Effector memory CD8-positive, alpha-beta T cell (primary cell): ENCODE data around the gene TEDC1.
A peak's percentile ranks its signal among the peaks of the same experiment; 100 is the strongest.

Source experiments
- ATAC-seq: fragments of 150-1000 bp; cut with Tn5 transposase; replicated peaks from 2 replicates; pipeline ENCODE4 v1.10.0; 2021; ENCODE audit warnings: mild to moderate bottlenecking, moderate library complexity
- DNase-seq, 3 experiments: peaks; one replicate each; pipeline ENCODE4 v3.0.0; 2021
- H3K27ac Mint-ChIP-seq, 2 donors: one replicate each; pipeline ENCODE4 v1.8.0; 2022; ENCODE audit warnings: mild to moderate bottlenecking in 2 of 2, mixed read lengths in 2 of 2, moderate library complexity in 2 of 2
- H3K27me3 Mint-ChIP-seq, 2 donors: one replicate each; pipeline ENCODE4 v1.8.0; 2022; ENCODE audit warnings: mixed read lengths in 2 of 2
- H3K36me3 Mint-ChIP-seq: one replicate; pipeline ENCODE4 v1.8.0; 2022; ENCODE audit warnings: mild to moderate bottlenecking, moderate library complexity, mixed read lengths; ENCODE audit not compliant: insufficient read depth
- H3K4me1 Mint-ChIP-seq, 2 donors: one replicate each; pipeline ENCODE4 v1.8.0; 2022; ENCODE audit warnings: low read depth in 2 of 2, mixed read lengths in 2 of 2
- H3K4me3 Mint-ChIP-seq, 2 donors: one replicate each; pipeline ENCODE4 v1.8.0; 2022; ENCODE audit warnings: mild to moderate bottlenecking in 2 of 2, mixed read lengths in 2 of 2, moderate library complexity in 2 of 2
- H3K9me3 Mint-ChIP-seq, 2 donors: one replicate each; pipeline ENCODE4 v1.8.0; 2022; ENCODE audit warnings: mixed read lengths in 2 of 2

TEDC1 gene

GRCh38 chr14:105502446-105503295, 11.6 kb downstream of the TEDC1 start:
- H3K27me3 Mint-ChIP-seq = peaks cover 0 to 19% of the 10 kb centered on the region in 2 donors
- H3K9me3 Mint-ChIP-seq = no peaks in the 10 kb centered on the region
- DNase-seq = no peak
- H3K4me3 Mint-ChIP-seq = peak overlapping the region in 1 of 2 donors; percentile 73
- peaks cover 0 to 4% of the 10 kb centered on the region in 2 donors for H3K4me1 Mint-ChIP-seq
- H3K27ac Mint-ChIP-seq = peak overlapping the region; percentile 87 to 91
- ATAC-seq = no peak
- H3K36me3 Mint-ChIP-seq = peaks cover 68% of the 10 kb centered on the region

- peaks cover 0 to 25% of the 10 kb centered on the region in 2 donors for H3K27me3 Mint-ChIP-seq
- no peak for ATAC-seq
Observed at GRCh38 chr14:105503296-105503640, 12.2 kb downstream of the TEDC1 start.

GRCh38 chr14:105503935-105504692, 13.1 kb downstream of the TEDC1 start:
- Mint-ChIP-seq H3K4me1 (peaks cover 0 to 4% of the 10 kb centered on the region in 2 donors), H3K4me3 (no peak overlapping the region), H3K36me3 (peaks cover 54% of the 10 kb centered on the region), H3K27ac (peak overlapping the region in 1 of 2 donors; percentile 87), H3K27me3 (peaks cover 6 to 34% of the 10 kb centered on the region in 2 donors), H3K9me3 (no peaks in the 10 kb centered on the region)
- no peak for ATAC-seq
- no peak for DNase-seq

More at GRCh38 chr14:105503296-105503640, 12.2 kb downstream of the TEDC1 start:
- Mint-ChIP-seq H3K9me3 (no peaks in the 10 kb centered on the region), H3K4me3 (peak overlapping the region; percentile 18 to 41), H3K4me1 (peaks cover 0 to 4% of the 10 kb centered on the region in 2 donors), H3K36me3 (peaks cover 62% of the 10 kb centered on the region), H3K27ac (peak overlapping the region; percentile 87 to 91)
- DNase-seq = no peak

- Mint-ChIP-seq H3K27me3 (peaks cover 6 to 35% of the 10 kb centered on the region in 2 donors), H3K4me3 (no peak overlapping the region), H3K36me3 (peaks cover 45% of the 10 kb centered on the region), H3K4me1 (peaks cover 0 to 4% of the 10 kb centered on the region in 2 donors), H3K9me3 (no peaks in the 10 kb centered on the region), H3K27ac (peak overlapping the region in 1 of 2 donors; percentile 87)
- no peak for DNase-seq
- ATAC-seq = no peak
Observed at GRCh38 chr14:105505101-105505500, 14.1 kb downstream of the TEDC1 start.

GRCh38 chr14:105507247-105507646, 16.2 kb downstream of the TEDC1 start:
- H3K4me1 Mint-ChIP-seq = peaks cover 0 to 2% of the 10 kb centered on the region in 2 donors
- H3K27ac Mint-ChIP-seq = no peak overlapping the region
- no peak overlapping the region for H3K4me3 Mint-ChIP-seq
- DNase-seq (no peak), ATAC-seq (no peak)
- no peaks in the 10 kb centered on the region for H3K9me3 Mint-ChIP-seq
- peaks cover 27% of the 10 kb centered on the region for H3K36me3 Mint-ChIP-seq
- H3K27me3 Mint-ChIP-seq = peaks cover 22 to 56% of the 10 kb centered on the region in 2 donors

- ATAC-seq (no peak), DNase-seq (no peak)
- Mint-ChIP-seq H3K4me1 (no peaks in the 10 kb centered on the region), H3K4me3 (no peak overlapping the region), H3K9me3 (no peaks in the 10 kb centered on the region), H3K27ac (no peak overlapping the region), H3K27me3 (peaks cover 28 to 57% of the 10 kb centered on the region in 2 donors), H3K36me3 (peaks cover 19% of the 10 kb centered on the region)
Observed at GRCh38 chr14:105508069-105508468, 17.0 kb downstream of the TEDC1 start.

- Mint-ChIP-seq H3K36me3 (peaks cover 13% of the 10 kb centered on the region), H3K4me3 (no peak overlapping the region), H3K27ac (no peak overlapping the region), H3K27me3 (peaks cover 34 to 59% of the 10 kb centered on the region in 2 donors), H3K9me3 (no peaks in the 10 kb centered on the region), H3K4me1 (no peaks in the 10 kb centered on the region)
- DNase-seq = no peak
- ATAC-seq = no peak
Observed at GRCh38 chr14:105508601-105509000, 17.6 kb downstream of the TEDC1 start.

GRCh38 chr14:105517096-105517495, 26.1 kb downstream of the TEDC1 start:
- Mint-ChIP-seq H3K27me3 (peaks cover 75 to 84% of the 10 kb centered on the region in 2 donors), H3K36me3 (no peaks in the 10 kb centered on the region), H3K9me3 (no peaks in the 10 kb centered on the region), H3K4me3 (no peak overlapping the region), H3K27ac (no peak overlapping the region), H3K4me1 (no peaks in the 10 kb centered on the region)
- no peak for DNase-seq
- no peak for ATAC-seq

GRCh38 chr14:105519946-105520698, 29.1 kb downstream of the TEDC1 start:
- Mint-ChIP-seq H3K27ac (no peak overlapping the region), H3K4me3 (no peak overlapping the region), H3K36me3 (no peaks in the 10 kb centered on the region), H3K9me3 (no peaks in the 10 kb centered on the region), H3K27me3 (peaks cover 60 to 68% of the 10 kb centered on the region in 2 donors), H3K4me1 (no peaks in the 10 kb centered on the region)
- no peak for ATAC-seq
- DNase-seq = no peak

GRCh38 chr14:105525326-105525725, 34.3 kb downstream of the TEDC1 start:
- Mint-ChIP-seq H3K4me3 (peak overlapping the region; percentile 47 to 57), H3K9me3 (no peaks in the 10 kb centered on the region), H3K36me3 (peaks cover 4% of the 10 kb centered on the region), H3K4me1 (peaks cover 5 to 15% of the 10 kb centered on the region in 2 donors), H3K27me3 (peaks cover 32 to 43% of the 10 kb centered on the region in 2 donors), H3K27ac (no peak overlapping the region)
- ATAC-seq (no peak), DNase-seq (no peak)

GRCh38 chr14:105525861-105526775, 35.1 kb downstream of the TEDC1 start, which contains the start of gene TMEM121:
Gene TMEM121 (plus strand): TSS chr14:105526583. CDS start chr14:105528835, 2,252 bp downstream.
- no peak for DNase-seq
- Mint-ChIP-seq H3K27ac (no peak within 1 kb of the TSS), H3K36me3 (peaks cover 4% of the 10 kb centered on the region), H3K4me1 (peaks cover 5 to 18% of the 10 kb centered on the region in 2 donors), H3K27me3 (peaks cover 33 to 44% of the 10 kb centered on the region in 2 donors), H3K4me3 (peak within 1 kb of the TSS; percentile 81), H3K9me3 (no peaks in the 10 kb centered on the region)
- ATAC-seq = peak; percentile 38

GRCh38 chr14:105526776-105527380, 35.8 kb downstream of the TEDC1 start:
- H3K27ac Mint-ChIP-seq = no peak overlapping the region
- DNase-seq (no peak), ATAC-seq (no peak)

More at GRCh38 chr14:105526776-105527380, 35.8 kb downstream of the TEDC1 start:
- Mint-ChIP-seq H3K36me3 (peaks cover 4% of the 10 kb centered on the region), H3K4me3 (peak overlapping the region; percentile 81), H3K27me3 (peaks cover 27 to 41% of the 10 kb centered on the region in 2 donors), H3K4me1 (peaks cover 5 to 18% of the 10 kb centered on the region in 2 donors), H3K9me3 (no peaks in the 10 kb centered on the region)
